Mucosa of descending colon (tissue), 3 donors: Measurements from ENCODE around the gene SYNJ2. TPM values are rescaled to one million over a fixed set of nuclear protein-coding genes. Genes with fewer than 3 reads are reported as not detected.

Experiments used
- ATAC-seq: fragments of 200-7000 bp; cut with Tn5 transposase; one replicate; pipeline ENCODE4 v1.9.1; 2020; ENCODE audit warnings: mild to moderate bottlenecking, moderate library complexity
- DNase-seq, 3 donors: peaks; one replicate each; pipeline ENCODE4 v3.0.0-alpha.2; 2020
- H3K36me3 ChIP-seq: fragments of 200-600 bp; one replicate; pipeline ENCODE4 v1.8.0; 2021; ENCODE audit warnings: low read depth, mild to moderate bottlenecking
- H3K4me1 ChIP-seq: fragments of 200-600 bp; one replicate; pipeline ENCODE4 v1.8.0; 2021; ENCODE audit warnings: low read depth, mild to moderate bottlenecking
- H3K4me3 ChIP-seq: fragments of 200-600 bp; one replicate; pipeline ENCODE4 v1.8.0; 2021; ENCODE audit warnings: mild to moderate bottlenecking
- H3K9me3 ChIP-seq: fragments of 200-600 bp; one replicate; pipeline ENCODE4 v1.8.0; 2021; ENCODE audit warnings: mild to moderate bottlenecking
- intact Hi-C, 2 donors: fragments of 100-400 bp; cut with DNase I in 1 of 2; cut with micrococcal nuclease in 1 of 2; formaldehyde crosslinking; loops; one replicate each; pipeline versions ENCODE4 v1.11.0 to v1.11.1; 2022; cut with DNase I, micrococcal nuclease
- total RNA-seq, 3 donors: library from RNA; stranded (reverse); fragmentation: NEBNext Ultra II Directional in 2 of 3; extraction: Animal tissue kit (Norgen Biotek cat#: 25700) in 2 of 3; gene quantifications; one replicate each; pipeline versions ENCODE4 v1.2.1 to v1.2.4, GENCODE V29; 2021 to 2023
- TF ChIP-seq, protein P1 (sequence below): fragments of 200-600 bp; IDR thresholded peaks from one replicate; pipeline ENCODE4 v1.8.0; 2022; ENCODE audit warnings: antibody characterized with exemption, mild to moderate bottlenecking
- donor health status: DM: no; HTN: no; CAD: no; lungs with moderate emphysema.
- donor health status: DM: no; HTN: no; CAD: no.
- donor health status: DM: no; HTN: yes; CAD: no.

The SYNJ2 gene
- total RNA-seq, 3 donors from 2014 or later: 28.3 to 45.9 (median 39.6) TPM

DNA sequence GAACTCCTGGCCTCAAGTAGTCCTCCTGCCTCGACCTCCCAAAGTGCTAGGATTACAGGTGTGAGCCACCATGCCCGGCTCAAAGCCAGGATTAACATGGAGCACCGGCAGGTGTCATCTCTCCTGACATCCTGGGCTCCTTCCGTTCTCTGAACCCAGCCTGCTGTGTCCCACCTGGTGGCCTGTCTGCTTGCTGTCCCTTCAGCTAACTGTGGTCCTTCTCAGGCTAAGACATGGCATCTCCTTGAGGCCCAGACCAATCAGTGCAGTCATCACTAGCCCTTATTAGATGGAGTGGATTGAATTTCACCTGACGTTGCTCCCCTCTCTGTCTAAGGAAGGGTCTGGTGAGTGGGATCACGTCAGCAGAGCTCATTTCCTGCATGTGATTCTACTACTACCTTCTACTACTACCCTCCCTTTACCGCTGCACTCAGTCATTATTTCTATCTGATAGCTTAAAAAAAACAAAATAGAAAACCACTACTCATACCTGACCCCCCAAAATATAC is 28.0 kb upstream of the SYNJ2 start:
- TF ChIP-seq, protein P1, sequence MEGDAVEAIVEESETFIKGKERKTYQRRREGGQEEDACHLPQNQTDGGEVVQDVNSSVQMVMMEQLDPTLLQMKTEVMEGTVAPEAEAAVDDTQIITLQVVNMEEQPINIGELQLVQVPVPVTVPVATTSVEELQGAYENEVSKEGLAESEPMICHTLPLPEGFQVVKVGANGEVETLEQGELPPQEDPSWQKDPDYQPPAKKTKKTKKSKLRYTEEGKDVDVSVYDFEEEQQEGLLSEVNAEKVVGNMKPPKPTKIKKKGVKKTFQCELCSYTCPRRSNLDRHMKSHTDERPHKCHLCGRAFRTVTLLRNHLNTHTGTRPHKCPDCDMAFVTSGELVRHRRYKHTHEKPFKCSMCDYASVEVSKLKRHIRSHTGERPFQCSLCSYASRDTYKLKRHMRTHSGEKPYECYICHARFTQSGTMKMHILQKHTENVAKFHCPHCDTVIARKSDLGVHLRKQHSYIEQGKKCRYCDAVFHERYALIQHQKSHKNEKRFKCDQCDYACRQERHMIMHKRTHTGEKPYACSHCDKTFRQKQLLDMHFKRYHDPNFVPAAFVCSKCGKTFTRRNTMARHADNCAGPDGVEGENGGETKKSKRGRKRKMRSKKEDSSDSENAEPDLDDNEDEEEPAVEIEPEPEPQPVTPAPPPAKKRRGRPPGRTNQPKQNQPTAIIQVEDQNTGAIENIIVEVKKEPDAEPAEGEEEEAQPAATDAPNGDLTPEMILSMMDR: no peak
- intact Hi-C loops: loop anchor here in 1 of 2 donors (10.0 kb wide), 1 partner anchor 121 kb away; no protein-coding TSS in a partner anchor
- peak; percentile 4 for ATAC-seq
- H3K4me3 ChIP-seq: no peak overlapping the region
- H3K4me1 ChIP-seq: peaks cover 31% of the 10 kb centered on the region
- DNase-seq: peak in 1 of 3 donors; percentile 60
- H3K36me3 ChIP-seq: no peaks in the 10 kb centered on the region
- H3K9me3 ChIP-seq: peaks cover 15% of the 10 kb centered on the region

DNA sequence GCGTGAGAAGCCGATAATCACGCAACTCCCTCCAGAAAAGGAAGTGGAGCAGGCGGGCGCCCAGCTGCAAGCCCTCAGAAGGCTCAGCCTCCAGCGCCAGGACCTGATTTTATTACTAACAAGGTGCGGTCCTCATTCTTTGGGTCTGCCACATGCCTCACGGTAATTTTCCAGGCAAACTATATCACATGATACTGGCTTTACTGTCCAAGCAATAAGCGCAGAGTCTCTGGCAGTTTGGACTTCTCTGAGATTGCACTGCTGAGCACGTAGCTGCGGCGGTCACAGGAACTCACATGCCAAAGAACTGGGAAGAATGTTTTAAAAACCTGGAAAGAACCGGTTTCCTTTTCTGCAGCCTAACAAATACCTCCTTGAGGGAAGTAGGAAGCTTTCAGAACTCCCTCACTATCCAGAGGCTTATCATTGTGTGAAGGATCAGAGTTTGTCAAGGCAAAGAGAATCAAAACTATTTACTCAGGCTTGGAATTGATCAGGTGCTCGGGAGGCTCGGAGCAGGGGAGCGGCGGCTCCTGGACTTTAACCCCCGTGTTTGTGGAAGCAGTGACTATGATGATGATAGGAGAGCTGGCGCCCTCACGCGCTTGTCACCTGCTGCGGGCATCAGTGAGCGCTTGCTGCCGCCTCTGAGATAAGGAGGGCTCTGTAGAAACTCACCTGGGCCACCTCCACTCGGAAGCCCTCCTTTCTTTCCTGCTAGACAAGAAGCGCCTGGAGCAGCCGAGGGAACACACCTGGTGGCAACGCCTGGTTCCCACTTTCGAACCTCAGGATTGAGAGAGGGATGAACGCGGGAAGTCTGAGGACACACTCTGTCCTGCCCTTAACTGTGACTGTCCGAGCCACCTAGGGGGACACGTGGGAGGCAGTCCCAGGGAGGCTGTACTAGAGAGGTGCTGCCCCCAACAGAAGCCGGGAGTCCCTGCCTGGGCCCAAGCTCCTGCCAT is 27.2 kb upstream of the SYNJ2 start:
- peaks cover 23% of the 10 kb centered on the region for H3K9me3 ChIP-seq
- peaks cover 31% of the 10 kb centered on the region for H3K4me1 ChIP-seq
- ATAC-seq (peak; percentile 87), DNase-seq (peak; percentile 90 to 93 (median 92))
- no peak overlapping the region for H3K4me3 ChIP-seq
- TF ChIP-seq, protein P1: no peak
- intact Hi-C loops: loop anchor here in 1 of 2 donors (10.0 kb wide), 1 partner anchor 120 kb away; no protein-coding TSS in a partner anchor
- H3K36me3 ChIP-seq: no peaks in the 10 kb centered on the region

DNA sequence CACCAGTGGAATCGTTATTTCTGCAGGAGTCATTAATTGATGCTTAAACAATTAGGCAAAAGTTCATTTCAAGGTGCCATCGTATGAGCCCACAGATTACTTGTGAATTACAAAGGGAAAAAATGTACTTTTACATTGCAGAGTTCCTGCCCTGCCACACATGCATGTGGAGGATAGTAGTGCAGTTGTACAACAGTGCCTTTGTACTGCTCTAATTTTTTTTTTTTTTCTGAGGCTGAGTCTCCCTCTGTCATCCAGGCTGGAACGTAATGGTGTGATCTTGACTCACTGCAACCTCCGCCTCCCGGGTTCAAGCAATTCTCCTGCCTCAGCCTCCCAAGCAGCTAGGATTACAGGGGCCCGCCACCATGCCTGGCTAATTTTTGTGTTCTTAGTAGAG is 26.0 kb upstream of the SYNJ2 start:
- Histone ChIP-seq H3K4me3 (no peak overlapping the region), H3K36me3 (no peaks in the 10 kb centered on the region), H3K9me3 (peaks cover 22% of the 10 kb centered on the region), H3K4me1 (peaks cover 31% of the 10 kb centered on the region)
- no peak for ATAC-seq
- intact Hi-C loops: loop anchor here in 1 of 2 donors (10.0 kb wide), 1 partner anchor 119 kb away; no protein-coding TSS in a partner anchor
- DNase-seq: no peak
- TF ChIP-seq, protein P1: no peak

DNA sequence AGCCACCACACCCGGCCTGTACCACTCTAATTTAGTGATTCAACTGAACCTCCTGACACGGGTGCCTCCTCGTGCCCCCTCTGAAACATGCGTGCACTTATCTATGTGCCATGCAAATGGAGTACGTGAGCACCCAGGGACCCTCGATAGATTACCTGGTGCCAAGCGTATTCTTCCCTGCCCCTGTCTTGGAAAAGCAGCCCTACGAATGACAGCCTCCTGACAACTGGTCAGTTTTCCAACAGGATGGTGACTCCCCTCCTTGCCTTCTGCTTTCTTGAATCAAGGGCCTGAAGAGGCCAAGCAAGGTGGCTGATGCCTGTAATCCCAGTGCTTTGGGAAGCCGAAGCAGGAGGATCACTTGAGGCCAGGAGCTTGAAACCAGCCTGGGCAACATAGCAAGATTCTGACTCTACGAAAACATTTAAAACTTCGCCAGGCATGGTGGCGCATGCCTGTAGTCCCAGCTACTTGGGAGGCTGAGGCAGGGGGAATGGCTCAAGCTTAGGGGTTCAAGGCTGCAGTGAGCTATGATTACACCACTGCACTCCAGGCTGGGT is 25.4 kb upstream of the SYNJ2 start:
- Histone ChIP-seq H3K9me3 (peaks cover 22% of the 10 kb centered on the region), H3K4me1 (peaks cover 31% of the 10 kb centered on the region), H3K36me3 (no peaks in the 10 kb centered on the region), H3K4me3 (no peak overlapping the region)
- TF ChIP-seq, protein P1: no peak
- ATAC-seq (no peak), DNase-seq (no peak)
- intact Hi-C loops: loop anchor here in 1 of 2 donors (10.0 kb wide), 1 partner anchor 119 kb away; no protein-coding TSS in a partner anchor

DNA sequence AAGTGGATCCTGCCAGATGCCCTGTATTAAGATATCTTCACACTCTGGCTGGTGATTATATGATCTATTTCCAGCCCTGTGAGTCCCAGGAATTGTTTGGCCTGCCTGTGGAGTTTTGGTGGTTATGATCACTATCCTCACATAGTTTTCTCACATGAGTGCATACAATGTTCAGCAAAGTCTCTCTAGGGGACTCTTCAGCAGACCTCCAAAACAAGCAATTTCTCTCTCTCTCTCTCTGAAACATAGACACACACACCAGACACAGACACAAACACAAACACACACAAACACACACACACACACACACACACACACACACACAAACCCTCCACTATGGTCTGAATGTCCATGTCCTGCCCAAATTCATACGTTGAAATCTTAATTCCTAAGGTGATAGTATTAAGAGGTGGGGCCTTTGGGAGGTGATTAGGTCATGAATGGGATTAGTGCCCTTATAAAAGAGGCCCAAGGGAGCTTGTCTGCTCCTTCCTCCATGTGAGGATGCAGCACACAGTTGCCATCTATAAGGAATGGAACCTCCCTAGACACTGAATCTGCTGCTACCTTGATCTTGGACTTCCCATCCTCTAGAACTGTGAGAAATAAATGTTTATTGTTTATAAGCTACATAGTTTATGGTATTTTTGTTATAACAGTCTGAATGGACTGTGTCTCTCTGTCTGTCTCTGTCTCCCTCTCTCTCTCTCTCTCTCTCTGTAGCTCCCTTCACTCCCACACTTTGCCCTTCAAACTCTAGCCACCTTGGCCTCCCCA is 22.0 kb upstream of the SYNJ2 start:
- TF ChIP-seq, protein P1: no peak
- intact Hi-C loops: loop anchor here in 1 of 2 donors (10.0 kb wide), 1 partner anchor 115 kb away; no protein-coding TSS in a partner anchor
- Histone ChIP-seq H3K4me3 (no peak overlapping the region), H3K4me1 (peaks cover 18% of the 10 kb centered on the region), H3K9me3 (peaks cover 22% of the 10 kb centered on the region), H3K36me3 (no peaks in the 10 kb centered on the region)
- DNase-seq: no peak
- ATAC-seq: no peak
